T-helper 1 cell (primary cell): Measurements from ENCODE around the gene NKX1-2.
A peak's percentile ranks its signal among the peaks of the same experiment; 100 is the strongest.

Source experiments
- DNase-seq, 5 donors: peaks; one replicate each; pipeline ENCODE4 v3.0.0-alpha.2; 2012 to 2020

The NKX1-2 gene

DNA sequence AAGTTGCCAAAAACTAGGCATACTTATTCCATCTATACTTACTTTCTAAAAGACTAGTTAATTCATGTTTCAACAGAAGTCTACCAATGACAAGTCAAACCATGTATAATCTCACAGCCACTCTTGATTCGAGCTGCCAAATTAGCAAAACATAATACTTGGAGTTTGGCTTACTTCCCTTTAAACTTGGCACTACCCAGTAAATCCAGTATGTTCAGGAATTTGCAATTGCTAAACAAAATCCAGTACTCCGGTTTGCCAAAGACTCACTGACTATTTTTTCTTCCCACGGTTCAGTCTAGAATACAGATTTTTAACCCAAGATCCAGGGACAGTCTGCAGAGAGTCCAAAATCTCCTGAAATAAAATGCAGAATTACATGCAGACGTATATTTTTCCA is 35.8 kb downstream of the NKX1-2 start:
- no peak for DNase-seq

DNA sequence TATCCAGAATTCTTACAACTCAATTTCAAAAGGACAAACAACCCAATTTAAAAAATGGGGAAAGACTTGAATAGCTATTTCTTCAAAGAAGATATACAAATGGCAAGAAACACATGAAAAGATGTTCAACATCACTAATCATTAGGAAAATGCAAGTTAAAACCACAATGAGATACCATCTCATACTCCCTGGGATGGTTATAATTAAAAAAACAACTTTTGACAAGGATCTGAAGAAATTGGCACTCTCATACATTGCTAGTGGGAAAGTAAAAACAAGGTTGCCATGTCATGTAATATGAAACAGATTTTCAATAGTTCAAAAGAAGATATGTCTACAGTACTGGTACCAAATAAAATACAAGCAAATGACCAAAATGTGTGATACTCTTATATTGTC is 40.1 kb downstream of the NKX1-2 start:
- no peak for DNase-seq

DNA sequence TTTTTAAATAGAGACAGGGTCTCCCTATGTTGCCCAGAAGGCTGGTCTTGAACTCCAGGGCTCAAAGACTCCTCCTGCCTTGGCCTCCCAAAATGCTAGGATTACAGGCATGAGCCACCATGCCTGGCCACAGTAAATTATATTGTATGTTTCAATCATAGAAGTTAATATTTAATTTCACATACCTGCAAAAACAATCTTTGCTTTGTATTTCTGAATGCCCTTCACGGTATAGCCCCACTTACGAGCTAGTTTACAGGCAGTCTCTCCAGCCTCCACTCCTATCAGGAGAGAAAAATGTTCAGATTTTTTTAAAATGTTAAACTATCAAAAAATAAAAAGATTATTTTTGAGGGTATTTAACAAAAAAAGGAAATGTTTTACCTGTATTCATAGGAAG is 41.5 kb downstream of the NKX1-2 start:
- no peak for DNase-seq

DNA sequence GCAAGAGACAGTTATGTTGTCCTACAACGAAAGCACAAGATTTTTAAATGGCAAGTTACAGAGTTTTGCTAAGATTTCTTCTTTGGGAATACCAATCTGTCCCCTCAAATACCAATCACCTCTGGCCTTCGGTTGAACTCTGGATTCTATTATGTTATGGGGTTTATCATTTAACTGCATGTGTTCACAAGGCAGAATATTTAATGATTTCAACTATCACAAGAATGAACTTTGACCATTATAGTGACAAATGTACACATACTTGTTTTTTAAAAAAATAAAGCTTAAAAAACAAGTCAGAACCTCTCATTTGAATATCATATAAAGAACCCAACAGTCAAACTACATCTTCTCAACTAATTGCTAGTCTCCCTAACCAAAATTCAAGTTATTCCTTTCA is 42.4 kb downstream of the NKX1-2 start:
- no peak for DNase-seq

DNA sequence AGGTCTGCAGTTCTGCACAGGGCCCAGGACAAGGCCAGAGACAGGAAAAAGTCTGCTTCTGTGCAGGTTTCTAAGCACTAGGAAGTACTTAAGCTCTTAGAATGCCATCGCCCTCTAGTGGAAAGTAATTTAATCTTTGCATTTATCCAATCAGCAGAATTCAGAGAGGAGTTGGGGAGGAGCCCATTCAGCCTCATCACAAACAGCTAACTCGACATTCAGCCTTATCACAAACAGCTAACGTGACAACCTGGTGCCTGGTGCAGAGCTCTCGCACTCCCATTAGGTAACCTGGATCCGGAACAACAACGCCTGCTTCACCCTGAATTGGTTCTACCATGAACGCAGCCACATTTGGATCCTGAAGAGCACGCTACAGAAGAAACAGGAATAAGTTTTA is 46.3 kb downstream of the NKX1-2 start:
- DNase-seq = peak in 2 of 5 donors; percentile 6 to 80

DNA sequence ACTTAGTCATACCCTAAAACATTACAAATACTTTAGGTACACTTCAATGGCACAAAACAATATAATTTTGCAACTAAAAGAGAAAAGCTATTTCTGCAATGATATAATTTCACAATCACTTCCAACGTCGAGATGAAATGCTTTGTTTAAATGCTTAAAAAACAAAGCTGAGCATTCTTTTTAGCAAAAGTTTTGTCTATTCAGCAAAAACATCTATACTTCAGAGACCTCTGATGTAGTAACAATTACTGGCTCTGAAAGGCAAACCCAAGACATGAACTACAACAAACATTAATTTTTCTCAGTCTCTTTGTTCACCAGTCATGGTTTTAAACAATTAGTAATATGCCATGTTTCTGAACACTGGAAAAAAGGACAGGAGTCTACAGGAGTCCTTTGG is 47.6 kb downstream of the NKX1-2 start:
- no peak for DNase-seq

DNA sequence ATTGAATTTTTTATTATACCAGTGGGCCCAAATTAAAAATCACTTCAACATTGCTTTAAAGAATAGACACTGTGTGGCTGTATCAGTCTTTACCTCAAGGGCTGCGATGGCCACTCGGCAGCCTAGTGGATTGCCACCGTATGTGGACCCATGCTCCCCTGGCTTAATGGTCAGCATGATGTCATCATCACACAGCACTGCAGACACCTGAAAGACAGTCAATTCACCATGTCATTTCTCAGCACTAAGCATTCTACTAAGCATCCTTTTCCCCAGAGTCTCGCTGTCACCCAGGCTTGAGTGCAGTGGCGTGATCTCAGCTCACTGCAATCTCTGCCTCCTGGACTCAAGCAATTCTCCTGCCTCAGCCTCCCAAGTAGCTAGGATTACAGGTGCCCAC is 48.2 kb downstream of the NKX1-2 start:
- DNase-seq = no peak
